D721Med (cell line): Measurements from ENCODE around the gene SLC2A10.

ENCODE experiments used
- DNase-seq: peaks from one replicate; pipeline ENCODE4 v3.0.0; 2011; ENCODE audit warnings: low spot score; ENCODE audit not compliant: insufficient read length
- FAIRE-seq: peaks from 2 replicates; lab custom pipeline; 2011; peaks lifted over from hg19 to GRCh38; lab: Jason Lieb, UNC
- CTCF ChIP-seq: IDR thresholded peaks from 2 replicates; pipeline ENCODE4 v1.5.1; 2012; ENCODE audit warnings: mild to moderate bottlenecking, control low read depth; ENCODE audit not compliant: insufficient read depth; ENCODE audit errors: missing control alignments

The SLC2A10 gene

GRCh38 chr20:46770330-46771194 lies 61.1 kb downstream of the SLC2A10 start:
- DNase-seq (no peak), FAIRE-seq (no peak)
- no peak for TF ChIP-seq CTCF

- no peak for DNase-seq
- FAIRE-seq, result no peak
- no peak for TF ChIP-seq CTCF
These were observed 61.7 kb downstream of the SLC2A10 start for GRCh38 chr20:46771195-46771588.

GRCh38 chr20:46772901-46773300 lies 63.5 kb downstream of the SLC2A10 start:
- DNase-seq (no peak), FAIRE-seq (no peak)
- no peak for TF ChIP-seq CTCF

GRCh38 chr20:46773680-46774079 lies 64.2 kb downstream of the SLC2A10 start:
- no peak for DNase-seq
- TF ChIP-seq CTCF, result no peak
- no peak for FAIRE-seq

- DNase-seq (no peak), FAIRE-seq (no peak)
- no peak for TF ChIP-seq CTCF
These were observed 64.8 kb downstream of the SLC2A10 start for GRCh38 chr20:46774236-46774635.

GRCh38 chr20:46774943-46775560 lies 65.6 kb downstream of the SLC2A10 start:
- FAIRE-seq (no peak), DNase-seq (no peak)
- TF ChIP-seq CTCF, result no peak

GRCh38 chr20:46775806-46776205 lies 66.4 kb downstream of the SLC2A10 start:
- no peak for TF ChIP-seq CTCF
- no peak for DNase-seq
- no peak for FAIRE-seq
